Hepatocyte (in vitro differentiated cells): ENCODE data around the gene MAP2K2. TPM values are rescaled to one million over a fixed set of nuclear protein-coding genes. Genes with fewer than 3 reads are reported as not detected.

Experiments
- DNase-seq: peaks from one replicate; pipeline ENCODE4 v3.0.0-alpha.2; 2016; ENCODE audit warnings: low spot score
- H2AFZ ChIP-seq: fragments of 200-600 bp; sonication (generic); 2 replicates; pipeline ENCODE4 v1.6.0; 2016; ENCODE audit warnings: antibody characterized with exemption, mild to moderate bottlenecking
- H3K27ac ChIP-seq: fragments of 200-600 bp; sonication (generic); 2 replicates; pipeline ENCODE4 v1.5.1; 2016; ENCODE audit warnings: mild to moderate bottlenecking
- H3K27me3 ChIP-seq: fragments of 200-600 bp; sonication (generic); 2 replicates; pipeline ENCODE4 v1.6.1; 2016
- H3K36me3 ChIP-seq: fragments of 200-600 bp; sonication (generic); replicated peaks from 2 replicates; pipeline ENCODE4 v1.5.1; 2016; ENCODE audit warnings: low read depth; ENCODE audit not compliant: insufficient read depth
- H3K4me1 ChIP-seq: fragments of 200-600 bp; sonication (generic); 2 replicates; pipeline ENCODE4 v1.5.1; 2016; ENCODE audit warnings: mild to moderate bottlenecking, moderate library complexity; ENCODE audit not compliant: insufficient read depth
- H3K4me2 ChIP-seq: fragments of 200-600 bp; sonication (generic); 2 replicates; pipeline ENCODE4 v1.6.0; 2016
- H3K4me3 ChIP-seq: fragments of 200-600 bp; sonication (generic); 2 replicates; pipeline ENCODE4 v1.5.1; 2016; ENCODE audit warnings: mild to moderate bottlenecking
- H3K79me2 ChIP-seq: fragments of 200-600 bp; sonication (generic); 2 replicates; pipeline ENCODE4 v1.6.0; 2017; ENCODE audit warnings: mild to moderate bottlenecking
- H3K9me2 ChIP-seq: fragments of 200-600 bp; sonication (generic); replicated peaks from 2 replicates; pipeline ENCODE4 v1.6.0; 2017; ENCODE audit warnings: mild to moderate bottlenecking; ENCODE audit not compliant: insufficient read depth
- H3K9me3 ChIP-seq: fragments of 200-600 bp; sonication (generic); 2 replicates; pipeline ENCODE4 v1.5.1; 2016; ENCODE audit warnings: low read depth, mild to moderate bottlenecking
- H4K20me1 ChIP-seq: fragments of 200-600 bp; sonication (generic); 2 replicates; pipeline ENCODE4 v1.6.0; 2016; ENCODE audit warnings: mild to moderate bottlenecking; ENCODE audit not compliant: insufficient read depth, poor library complexity, severe bottlenecking
- EZH2 ChIP-seq: fragments of 200-600 bp; sonication (generic); IDR thresholded peaks from 2 replicates; pipeline ENCODE4 v1.6.1; 2016; ENCODE audit warnings: antibody characterized with exemption, mild to moderate bottlenecking, borderline replicate concordance
- EZH2phosphoT487 ChIP-seq: fragments of 200-600 bp; sonication (generic); IDR thresholded peaks from one replicate; pipeline ENCODE4 v1.6.1; 2018; ENCODE audit warnings: antibody characterized with exemption, mild to moderate bottlenecking, low read depth, moderate library complexity; ENCODE audit not compliant: unreplicated experiment, severe bottlenecking
- WGBS: methylation state at CpG from one replicate; pipeline ENCODE4 v1.1.6; 2016; ENCODE audit warnings: low lambda C conversion rate; ENCODE audit errors: missing lambda C conversion rate; 5-methylcytosine and 5-hydroxymethylcytosine counted together
- polyA plus RNA-seq: library from polyadenylated mRNA; unstranded; fragments of >200 nt; fragmentation: Nextera tagmentation; extraction: Ambion mirVana; gene quantifications from 2 replicates; pipeline ENCODE4 v1.2.1, GENCODE V29; 2016
- small RNA-seq: library from RNA; depleted of rRNA; stranded (forward); fragments of <200 nt; gene quantifications from one replicate; pipeline ENCODE3, GENCODE V24; 2014
- total RNA-seq: library from RNA; depleted of rRNA; stranded (reverse); fragments of >200 nt; gene quantifications from 2 replicates; pipeline ENCODE4 v1.2.3, GENCODE V29; 2014
- TF ChIP-seq, protein P1 (sequence below): fragments of 200-600 bp; sonication (generic); IDR thresholded peaks from 2 replicates; pipeline ENCODE4 v1.5.1; 2016; ENCODE audit warnings: antibody characterized with exemption, mild to moderate bottlenecking; ENCODE audit not compliant: poor library complexity

The MAP2K2 gene
- total and polyA plus RNA-seq, 2 experiments from 2014 or later, result 135 to 188 TPM

DNA sequence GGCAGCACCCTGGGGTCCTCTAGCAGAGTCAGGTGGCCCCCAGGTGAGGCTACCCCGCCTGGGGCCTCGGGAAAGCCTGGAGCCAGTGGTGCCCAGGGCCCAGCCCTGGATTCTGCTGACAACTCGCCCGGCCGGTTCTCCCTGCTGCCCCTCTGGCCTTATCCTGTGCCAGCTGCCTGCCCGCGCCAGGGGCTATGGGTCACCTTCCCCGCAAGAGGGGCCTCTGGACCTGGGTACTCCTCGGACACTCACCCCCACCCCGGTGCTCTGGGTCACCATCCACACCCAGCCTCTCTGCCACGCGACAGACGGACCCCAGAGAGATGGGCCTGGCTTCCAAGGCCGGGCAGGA lies 81.2 kb downstream of the MAP2K2 start:
- no peak overlapping the region for H3K4me3 ChIP-seq
- no peaks in the 10 kb centered on the region for H3K27me3 ChIP-seq
- no peak for DNase-seq
- H3K4me2 ChIP-seq, result no peak overlapping the region
- WGBS, result 82% methylated on average over 12 of the region's 14 CpGs
- no peak overlapping the region for H3K27ac ChIP-seq
- no peaks in the 10 kb centered on the region for H3K9me2 ChIP-seq
- TF ChIP-seq EZH2, result no peak
- TF ChIP-seq, protein P1, sequence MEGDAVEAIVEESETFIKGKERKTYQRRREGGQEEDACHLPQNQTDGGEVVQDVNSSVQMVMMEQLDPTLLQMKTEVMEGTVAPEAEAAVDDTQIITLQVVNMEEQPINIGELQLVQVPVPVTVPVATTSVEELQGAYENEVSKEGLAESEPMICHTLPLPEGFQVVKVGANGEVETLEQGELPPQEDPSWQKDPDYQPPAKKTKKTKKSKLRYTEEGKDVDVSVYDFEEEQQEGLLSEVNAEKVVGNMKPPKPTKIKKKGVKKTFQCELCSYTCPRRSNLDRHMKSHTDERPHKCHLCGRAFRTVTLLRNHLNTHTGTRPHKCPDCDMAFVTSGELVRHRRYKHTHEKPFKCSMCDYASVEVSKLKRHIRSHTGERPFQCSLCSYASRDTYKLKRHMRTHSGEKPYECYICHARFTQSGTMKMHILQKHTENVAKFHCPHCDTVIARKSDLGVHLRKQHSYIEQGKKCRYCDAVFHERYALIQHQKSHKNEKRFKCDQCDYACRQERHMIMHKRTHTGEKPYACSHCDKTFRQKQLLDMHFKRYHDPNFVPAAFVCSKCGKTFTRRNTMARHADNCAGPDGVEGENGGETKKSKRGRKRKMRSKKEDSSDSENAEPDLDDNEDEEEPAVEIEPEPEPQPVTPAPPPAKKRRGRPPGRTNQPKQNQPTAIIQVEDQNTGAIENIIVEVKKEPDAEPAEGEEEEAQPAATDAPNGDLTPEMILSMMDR, result no peak
- TF ChIP-seq EZH2phosphoT487, result no peak
- peaks cover 39% of the 10 kb centered on the region for H3K79me2 ChIP-seq
- peaks cover 39% of the 10 kb centered on the region for H4K20me1 ChIP-seq
- H3K36me3 ChIP-seq, result no peaks in the 10 kb centered on the region
- H2AFZ ChIP-seq, result no peak overlapping the region
- no peaks in the 10 kb centered on the region for H3K9me3 ChIP-seq
- no peaks in the 10 kb centered on the region for H3K4me1 ChIP-seq

DNA sequence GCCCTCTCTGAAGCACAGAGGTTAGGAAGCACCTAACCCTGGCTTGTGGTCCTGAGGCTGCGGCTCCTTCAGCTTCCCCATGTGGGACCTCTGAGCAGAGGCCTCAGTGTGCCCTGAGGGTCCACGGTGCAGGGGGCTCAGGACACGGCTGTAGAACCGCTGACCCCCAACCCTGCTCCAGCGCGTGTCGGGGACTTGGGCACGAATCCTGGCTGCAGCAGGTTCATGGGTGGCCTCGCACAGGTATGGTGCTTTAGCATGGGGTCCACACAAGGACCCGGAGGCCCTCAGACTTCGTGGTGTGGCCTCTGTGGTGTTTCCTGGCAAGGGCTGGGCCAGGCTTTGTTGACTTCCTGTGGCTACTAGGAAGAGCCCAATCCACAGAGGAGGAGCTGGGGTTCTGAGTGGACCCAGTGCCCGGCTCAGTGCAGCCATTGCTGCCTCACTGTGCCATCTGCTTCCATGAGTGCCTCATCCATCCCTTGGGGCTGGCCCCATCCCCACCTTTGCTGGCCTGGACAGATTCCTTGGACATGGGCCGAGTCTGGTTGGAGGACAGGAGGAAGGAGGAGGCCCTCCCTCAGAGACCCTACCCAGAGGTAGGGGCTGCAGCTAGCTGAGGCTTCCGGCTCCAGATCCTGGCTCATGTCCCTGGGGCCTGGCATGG lies 81.7 kb downstream of the MAP2K2 start:
- Histone ChIP-seq H4K20me1 (peaks cover 36% of the 10 kb centered on the region), H3K79me2 (peaks cover 34% of the 10 kb centered on the region)

More for the DNA sequence above, 81.7 kb downstream of the MAP2K2 start:
- Histone ChIP-seq H3K4me3 (no peak overlapping the region), H3K4me2 (no peak overlapping the region), H3K36me3 (no peaks in the 10 kb centered on the region), H3K9me2 (no peaks in the 10 kb centered on the region), H3K27ac (no peak overlapping the region), H3K27me3 (no peaks in the 10 kb centered on the region), H3K4me1 (no peaks in the 10 kb centered on the region), H3K9me3 (no peaks in the 10 kb centered on the region), H2AFZ (no peak overlapping the region)
- no peak for DNase-seq
- TF ChIP-seq EZH2 (no peak), EZH2phosphoT487 (no peak)
- TF ChIP-seq, protein P1, result no peak
- WGBS, result 90% methylated on average over 14 of the region's 14 CpGs

Small RNA genes within 50 kb of the gene (small RNA-seq; reads per million reads assigned to genes)
- gene RF00017, result not detected

Other genes starting within 250 kb of the MAP2K2 start
- gene ATCAY, start 243.4 kb downstream of the MAP2K2 start, total RNA-seq, result 0.13 and 0.28 TPM in 2 replicates
- gene ATCAY, start 243.4 kb downstream of the MAP2K2 start, polyA plus RNA-seq, result 0.33 TPM in 1 of 2 replicates, not detected in the other
- gene NMRK2, start 191.1 kb downstream of the MAP2K2 start, total RNA-seq, result 0.32 TPM in 1 of 2 replicates, not detected in the other
- gene NMRK2, start 191.1 kb downstream of the MAP2K2 start, polyA plus RNA-seq, result 0.95 TPM in 1 of 2 replicates, not detected in the other
- gene DAPK3, start 153.0 kb downstream of the MAP2K2 start, total RNA-seq, result 113 and 140 TPM in 2 replicates
- gene DAPK3, start 153.0 kb downstream of the MAP2K2 start, polyA plus RNA-seq, result 103 and 123 TPM in 2 replicates
- gene EEF2, start 138.7 kb downstream of the MAP2K2 start, total RNA-seq, result 1,740 and 1,817 TPM in 2 replicates
- 444 and 526 TPM in 2 replicates for gene EEF2, start 138.7 kb downstream of the MAP2K2 start, polyA plus RNA-seq
- gene PIAS4, start 116.4 kb downstream of the MAP2K2 start, total RNA-seq, result 16.7 and 18.1 TPM in 2 replicates
- 8.3 and 15.0 TPM in 2 replicates for gene PIAS4, start 116.4 kb downstream of the MAP2K2 start, polyA plus RNA-seq
- 19.2 and 23.3 TPM in 2 replicates for gene ZBTB7A, start 57.2 kb downstream of the MAP2K2 start, total RNA-seq
- gene ZBTB7A, start 57.2 kb downstream of the MAP2K2 start, polyA plus RNA-seq, result 46.1 and 46.2 TPM in 2 replicates
- gene CREB3L3, start 29.5 kb upstream of the MAP2K2 start, total RNA-seq, result 21.7 and 31.9 TPM in 2 replicates
- 31.2 and 48.5 TPM in 2 replicates for gene CREB3L3, start 29.5 kb upstream of the MAP2K2 start, polyA plus RNA-seq
- 15.6 and 15.7 TPM in 2 replicates for gene SIRT6, start 58.4 kb upstream of the MAP2K2 start, total RNA-seq
- gene SIRT6, start 58.4 kb upstream of the MAP2K2 start, polyA plus RNA-seq, result 9.9 and 16.8 TPM in 2 replicates
- 0.84 and 3.4 TPM in 2 replicates for gene ANKRD24, start 58.6 kb upstream of the MAP2K2 start, total RNA-seq
- 1.5 and 2.0 TPM in 2 replicates for gene ANKRD24, start 58.6 kb upstream of the MAP2K2 start, polyA plus RNA-seq
- gene EBI3, start 105.4 kb upstream of the MAP2K2 start, total RNA-seq, result 3.0 and 5.9 TPM in 2 replicates
- 7.6 and 8.2 TPM in 2 replicates for gene EBI3, start 105.4 kb upstream of the MAP2K2 start, polyA plus RNA-seq
- gene YJU2, start 123.0 kb upstream of the MAP2K2 start, total RNA-seq, result 12.3 and 18.8 TPM in 2 replicates
- gene YJU2, start 123.0 kb upstream of the MAP2K2 start, polyA plus RNA-seq, result 13.1 and 16.0 TPM in 2 replicates
- 0.08 TPM in 1 of 2 replicates, not detected in the other for gene SHD, start 155.1 kb upstream of the MAP2K2 start, total RNA-seq
- 3.4 and 4.6 TPM in 2 replicates for gene SHD, start 155.1 kb upstream of the MAP2K2 start, polyA plus RNA-seq
- not detected in 2 replicates for gene TMIGD2, start 178.3 kb upstream of the MAP2K2 start, total RNA-seq
- gene TMIGD2, start 178.3 kb upstream of the MAP2K2 start, polyA plus RNA-seq, result 0.55 TPM in 1 of 2 replicates, not detected in the other
- 1.2 and 6.3 TPM in 2 replicates for gene FSD1, start 180.5 kb upstream of the MAP2K2 start, total RNA-seq
- gene FSD1, start 180.5 kb upstream of the MAP2K2 start, polyA plus RNA-seq, result 2.4 and 2.8 TPM in 2 replicates
- gene STAP2, start 214.7 kb upstream of the MAP2K2 start, total RNA-seq, result 27.5 and 28.1 TPM in 2 replicates
- gene STAP2, start 214.7 kb upstream of the MAP2K2 start, polyA plus RNA-seq, result 34.4 and 45.2 TPM in 2 replicates
- 11.2 and 16.6 TPM in 2 replicates for gene MPND, start 219.4 kb upstream of the MAP2K2 start, total RNA-seq
- 17.0 and 21.9 TPM in 2 replicates for gene MPND, start 219.4 kb upstream of the MAP2K2 start, polyA plus RNA-seq